NCI-H146 treated with DMSO at 0.1 percent for 48 hours (cell line): ENCODE measurements around the gene IL10.

Experiments
- DNase-seq: peaks from one replicate; lab custom pipeline; 2025; ENCODE audit not compliant: unreplicated experiment; lab: John Stamatoyannopoulos, UW

IL10 gene

DNA sequence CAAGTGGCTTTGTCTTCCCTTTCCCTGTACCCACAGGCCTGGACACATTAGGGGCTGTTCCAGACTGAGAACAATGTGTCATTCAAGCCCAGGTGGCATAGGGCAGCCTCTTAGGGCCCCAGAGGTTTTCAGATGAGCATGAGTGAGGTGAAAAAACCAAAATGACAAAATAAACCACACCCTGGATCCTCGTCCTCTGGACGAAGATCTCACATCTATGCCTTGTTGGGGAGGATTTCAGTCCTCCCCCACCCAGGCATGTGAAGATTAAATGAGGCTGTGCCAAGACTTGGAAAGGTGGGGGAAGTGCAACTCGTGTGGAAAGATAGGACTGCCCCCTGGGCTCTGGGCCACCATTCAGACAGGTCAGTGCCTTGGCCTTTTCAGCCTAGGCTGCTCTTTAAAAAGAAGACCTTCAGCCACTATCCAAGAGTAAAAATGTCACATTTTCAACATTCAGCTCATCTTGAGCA lies 34.5 kb downstream of the IL10 start:
- DNase-seq: no peak

DNA sequence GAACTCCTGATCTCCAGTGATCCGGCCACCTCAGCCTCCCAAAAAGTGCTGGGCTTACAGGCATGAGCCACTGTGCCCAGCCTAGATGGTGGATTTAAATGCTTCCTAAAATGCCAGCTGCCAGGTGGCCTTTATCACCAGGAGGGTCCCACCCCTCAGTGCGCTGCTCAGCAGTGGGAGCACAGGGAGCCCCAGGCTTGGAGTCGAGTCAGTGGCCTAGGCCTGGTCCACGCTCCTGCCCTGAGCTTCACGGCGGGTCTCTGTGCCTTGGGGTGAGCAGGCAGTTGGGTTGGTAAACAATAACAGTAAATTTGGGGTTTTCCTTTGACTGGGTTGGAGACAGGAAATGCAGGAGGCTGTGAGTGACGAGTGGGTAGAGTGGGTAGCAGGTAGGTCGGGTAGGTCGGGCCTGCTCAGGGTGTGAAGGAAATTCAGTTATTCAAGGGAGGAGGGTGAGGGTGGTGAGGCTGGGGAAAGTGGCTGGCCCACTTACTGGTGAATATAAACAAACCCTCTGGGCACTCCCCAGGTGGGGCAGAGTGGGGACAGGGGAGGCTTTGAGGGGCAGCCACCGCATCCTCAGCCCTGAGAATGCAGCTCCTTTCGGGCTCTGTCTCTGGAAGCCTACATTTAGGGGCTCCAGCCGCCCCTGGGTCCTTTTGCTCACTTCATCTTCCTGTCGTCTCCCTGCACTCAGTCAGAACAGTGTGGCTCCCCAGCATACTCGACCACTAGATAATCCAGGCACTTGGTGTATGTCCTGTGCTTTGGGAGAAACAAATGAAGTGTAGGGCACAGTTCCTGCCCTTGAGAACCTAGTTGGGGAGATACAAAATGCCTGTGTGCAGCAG lies 35.2 kb downstream of the IL10 start:
- no peak for DNase-seq

DNA sequence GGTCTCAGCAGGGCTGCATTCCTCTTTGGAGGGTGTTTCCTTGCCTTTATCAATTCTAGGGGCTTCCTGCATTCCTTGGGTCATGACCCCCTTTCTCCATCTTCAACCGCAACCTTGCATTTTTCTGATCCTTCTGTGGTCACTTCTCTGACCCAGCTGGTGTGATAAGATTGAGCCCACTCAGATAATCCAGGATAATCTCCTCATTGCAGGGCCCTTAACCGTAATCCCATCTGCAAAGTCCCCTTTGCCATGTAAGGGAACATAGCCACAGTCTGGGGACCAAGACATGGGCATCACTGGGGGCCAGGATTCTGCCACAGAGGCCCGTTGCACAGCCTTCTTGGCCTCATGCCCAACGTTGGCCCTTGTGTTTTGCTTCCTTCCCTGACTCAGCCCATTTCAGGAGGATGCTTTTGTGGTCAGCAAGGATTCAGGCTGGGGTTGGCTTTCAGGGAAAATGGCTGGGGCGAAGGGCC lies 36.7 kb downstream of the IL10 start:
- no peak for DNase-seq

DNA sequence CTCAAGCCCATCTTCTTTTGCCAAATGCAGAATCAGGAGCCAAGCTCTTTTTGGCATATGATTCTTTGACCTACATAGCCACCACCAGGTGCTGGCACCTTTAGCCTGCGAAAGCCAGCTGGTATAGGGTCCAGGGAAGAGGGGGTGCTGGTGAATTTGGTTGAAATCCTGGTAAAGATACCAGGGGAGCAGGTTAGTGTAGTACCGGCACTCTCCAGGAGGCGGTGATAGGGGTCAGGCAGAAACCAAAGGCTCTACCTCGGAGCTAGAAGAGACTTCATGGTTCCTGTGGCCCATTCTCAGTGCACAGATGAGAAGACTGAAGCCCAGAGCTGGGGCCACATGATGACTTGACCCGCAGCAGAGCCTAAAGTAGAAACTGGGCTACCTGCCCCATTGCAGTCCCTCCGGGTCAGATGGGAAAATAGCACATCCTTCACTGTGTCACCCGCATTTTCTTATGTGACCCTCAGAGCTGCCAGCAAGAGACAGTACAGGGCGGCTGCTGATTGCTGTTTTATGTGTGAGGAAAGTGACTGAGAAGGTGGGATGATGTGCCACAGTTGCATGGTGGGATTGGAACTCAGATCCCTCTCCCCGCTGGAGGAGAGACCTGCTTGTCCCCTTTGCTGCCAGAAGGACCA lies 37.7 kb downstream of the IL10 start:
- no peak for DNase-seq

DNA sequence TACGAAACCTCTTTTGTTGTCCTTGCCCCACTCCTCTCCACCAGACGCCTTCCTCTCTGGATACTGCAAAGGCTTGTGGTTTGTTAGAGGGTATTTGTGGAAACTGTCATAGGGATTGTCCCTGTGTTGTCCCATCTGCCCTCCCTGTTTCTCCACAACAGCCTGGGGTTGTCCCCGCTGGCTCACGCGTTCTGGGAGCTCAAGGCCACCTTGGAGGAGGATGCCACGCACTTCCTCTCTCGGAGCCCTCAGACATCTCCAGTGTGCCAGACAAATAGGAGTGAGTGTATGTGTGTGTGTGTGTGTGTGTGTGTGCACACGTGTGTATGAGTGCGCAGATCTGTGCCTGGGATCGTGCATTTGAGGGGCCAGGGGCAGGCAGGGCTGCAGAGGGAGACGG lies 39.3 kb downstream of the IL10 start:
- DNase-seq: no peak

DNA sequence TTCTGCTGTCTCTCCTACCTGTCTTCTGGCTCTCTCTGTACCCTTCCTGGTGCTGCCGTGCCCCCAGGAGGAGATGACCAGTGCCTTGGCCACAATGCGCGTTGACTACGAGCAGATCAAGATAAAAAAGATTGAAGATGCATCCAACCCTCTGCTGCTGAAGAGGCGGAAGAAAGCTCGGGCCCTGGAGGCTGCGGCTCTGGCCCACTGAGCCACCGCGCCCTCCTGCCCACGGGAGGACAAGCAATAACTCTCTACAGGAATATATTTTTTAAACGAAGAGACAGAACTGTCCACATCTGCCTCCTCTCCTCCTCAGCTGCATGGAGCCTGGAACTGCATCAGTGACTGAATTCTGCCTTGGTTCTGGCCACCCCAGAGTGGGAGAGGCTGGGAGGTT lies 39.8 kb downstream of the IL10 start:
- no peak for DNase-seq

DNA sequence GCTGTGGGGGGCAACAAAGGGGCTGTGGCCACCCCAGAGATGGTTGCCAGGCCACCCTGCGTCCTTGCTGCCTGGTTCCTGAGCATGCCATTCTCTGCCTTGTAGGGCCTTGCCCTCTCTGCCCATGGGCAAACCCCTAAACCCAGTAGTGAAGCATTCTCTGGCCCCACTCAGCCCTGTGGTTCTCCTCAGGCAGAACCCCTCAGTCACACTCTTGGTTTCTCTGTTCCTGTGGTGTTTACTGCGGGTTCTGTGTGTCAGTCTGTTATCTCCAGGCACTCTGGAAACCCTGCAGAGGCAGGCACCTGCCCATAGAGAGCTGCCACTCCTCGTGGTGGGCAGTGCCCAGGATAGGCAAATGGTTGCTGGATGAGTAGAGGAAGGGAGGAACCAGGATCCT lies 42.8 kb downstream of the IL10 start:
- DNase-seq: no peak

DNA sequence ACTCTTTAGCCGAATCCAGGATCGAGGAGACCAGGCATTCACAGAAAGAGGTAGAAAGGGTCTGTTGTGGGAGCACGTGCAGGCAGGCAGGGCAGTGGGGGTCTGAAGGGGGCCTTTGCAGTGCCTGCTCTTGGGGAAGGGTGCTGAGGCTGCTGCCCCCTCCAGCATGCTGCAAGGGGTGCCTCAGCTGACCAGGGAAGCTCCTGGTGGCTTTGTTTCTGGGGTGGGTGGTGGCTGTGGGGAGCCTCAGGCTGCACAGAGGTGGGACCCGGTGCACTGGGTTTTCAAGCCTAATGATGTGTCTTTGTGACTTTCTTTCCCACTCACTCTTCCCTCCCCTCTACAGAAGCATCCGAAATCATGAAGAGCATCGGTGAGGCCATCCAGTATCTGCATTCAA lies 43.2 kb downstream of the IL10 start:
- no peak for DNase-seq

DNA sequence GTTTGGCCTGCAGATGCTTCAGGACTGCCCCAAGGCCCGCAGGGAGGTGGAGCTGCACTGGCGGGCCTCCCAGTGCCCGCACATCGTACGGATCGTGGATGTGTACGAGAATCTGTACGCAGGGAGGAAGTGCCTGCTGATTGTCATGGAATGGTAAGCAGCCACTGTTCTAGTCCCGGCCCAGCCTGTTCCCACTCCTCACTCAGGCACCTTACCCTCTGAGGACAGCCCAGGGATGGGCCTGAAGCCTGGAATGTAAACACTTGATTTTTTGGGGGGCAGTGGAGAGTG lies 43.7 kb downstream of the IL10 start:
- DNase-seq: no peak

DNA sequence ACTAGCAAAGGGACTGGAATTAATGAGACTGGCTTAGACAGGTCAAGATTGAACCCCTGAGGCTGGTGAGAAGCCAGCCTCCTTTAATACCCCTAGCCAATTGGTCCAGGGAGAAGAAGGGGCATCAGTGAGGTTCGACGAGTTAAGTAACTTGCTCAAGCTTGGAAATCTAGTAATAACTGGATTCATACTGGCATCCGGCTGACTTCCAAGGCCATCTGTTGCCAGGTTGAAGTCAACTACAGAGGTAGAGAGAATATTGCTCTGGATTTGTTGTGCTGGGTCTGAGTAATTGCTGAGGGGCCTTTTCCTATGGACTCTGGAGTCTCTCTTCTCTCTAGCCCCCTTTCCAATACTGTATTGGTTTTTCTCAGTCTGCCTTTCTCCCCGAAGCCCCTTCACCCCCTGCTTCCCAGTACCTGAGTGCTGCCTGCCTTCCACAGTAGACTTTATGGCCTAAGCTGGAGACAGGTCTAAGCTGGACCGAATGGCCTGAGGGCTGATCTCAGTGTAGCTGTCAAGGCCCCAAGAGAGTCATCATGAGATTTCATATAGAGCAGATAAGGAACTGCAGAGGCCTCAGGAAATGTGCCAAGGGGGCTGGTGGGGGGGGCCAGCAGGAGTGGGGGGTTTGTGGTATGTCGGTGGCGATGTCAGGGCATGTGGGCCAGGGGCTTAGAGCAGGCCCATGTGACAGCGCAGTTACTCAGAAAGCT lies 44.2 kb downstream of the IL10 start:
- no peak for DNase-seq

DNA sequence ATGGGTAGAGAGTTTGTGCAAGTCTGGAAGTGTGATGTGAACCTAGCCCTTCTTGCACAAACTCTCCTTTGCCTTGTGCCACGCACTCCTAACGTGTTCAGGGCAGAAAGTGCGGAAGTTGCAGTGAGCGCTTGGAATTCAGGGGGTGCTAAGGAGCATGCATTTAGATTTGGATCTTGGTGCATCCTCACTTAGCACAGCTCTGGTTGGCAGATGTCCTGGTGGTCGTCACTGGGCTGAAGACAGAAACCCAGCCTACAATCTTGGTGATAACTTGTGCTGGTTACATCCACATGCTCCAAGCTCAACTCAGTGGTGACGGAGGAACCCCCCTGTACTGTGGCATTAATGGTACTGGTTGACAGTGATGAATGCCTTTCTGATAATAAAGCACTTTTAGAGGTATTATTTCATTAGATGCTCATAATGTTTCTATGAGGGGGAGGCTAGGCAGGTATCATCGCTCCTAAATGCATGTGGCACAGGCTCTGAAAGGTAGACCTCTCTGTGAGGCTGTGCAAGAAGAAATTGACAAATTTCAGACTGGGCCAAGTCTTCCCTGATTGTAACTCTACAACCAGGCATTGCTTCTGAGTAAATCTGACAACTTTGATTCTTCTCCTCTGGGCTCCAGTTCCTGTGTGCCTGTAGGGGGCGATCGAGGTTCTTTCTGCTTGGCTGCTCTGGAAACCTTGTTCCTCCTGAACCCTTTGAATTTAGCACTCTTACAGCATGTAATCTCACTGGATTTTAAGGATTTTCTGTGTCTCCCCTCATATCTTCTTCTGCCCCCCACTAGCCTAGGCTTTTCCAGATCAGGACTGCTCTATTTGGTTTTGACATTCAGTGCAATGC lies 47.0 kb downstream of the IL10 start:
- DNase-seq: peak; percentile 21

DNA sequence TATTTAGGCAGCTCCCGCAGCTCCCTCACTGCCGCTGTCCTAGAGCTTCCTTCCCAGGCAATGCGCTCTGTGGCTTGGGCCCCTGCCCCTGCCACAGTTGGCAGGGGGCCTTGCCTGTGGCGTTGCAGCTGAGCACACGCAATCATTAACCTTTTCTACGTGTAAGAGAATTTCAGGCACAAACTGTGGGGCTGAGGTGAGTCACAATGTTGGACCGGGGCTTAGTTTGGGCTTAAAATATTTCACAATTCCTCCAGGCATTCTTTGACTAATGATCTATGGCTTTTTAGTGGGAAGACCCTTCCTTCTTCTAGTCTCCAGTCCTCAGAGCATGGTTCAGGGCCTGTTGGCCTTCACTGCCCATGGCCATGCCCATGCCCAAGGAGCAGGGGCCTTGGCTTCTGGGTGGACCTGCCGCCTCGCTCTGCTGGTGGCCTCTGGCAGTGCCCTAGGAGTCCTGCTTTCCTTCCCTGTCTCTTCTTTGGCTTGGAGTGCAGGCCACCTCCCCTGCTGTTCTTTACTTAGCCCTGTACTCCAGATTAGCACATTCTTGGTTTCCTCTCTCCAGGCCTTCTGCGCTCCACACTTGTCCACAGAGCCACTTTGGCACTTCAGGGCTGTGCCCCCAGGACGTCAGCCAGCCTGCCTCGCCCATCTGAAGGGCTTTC lies 48.4 kb downstream of the IL10 start:
- no peak for DNase-seq

DNA sequence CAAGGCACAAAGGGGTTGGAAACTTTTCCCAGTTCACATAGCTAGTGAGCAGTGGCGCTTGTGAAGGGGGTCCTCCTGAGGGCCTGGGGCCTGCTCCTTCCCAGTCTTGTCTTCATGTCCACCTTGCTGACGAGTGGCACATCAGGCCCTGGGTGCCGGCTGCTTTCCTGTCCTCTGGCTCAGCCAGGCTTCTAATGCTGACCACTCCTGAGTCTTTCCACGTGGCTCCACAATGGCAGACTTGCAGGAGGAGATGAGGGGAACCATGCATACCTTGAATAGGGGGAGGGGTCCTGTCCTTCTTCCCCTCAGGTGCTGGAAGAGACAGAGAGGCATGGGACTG lies 48.9 kb downstream of the IL10 start:
- DNase-seq: no peak

DNA sequence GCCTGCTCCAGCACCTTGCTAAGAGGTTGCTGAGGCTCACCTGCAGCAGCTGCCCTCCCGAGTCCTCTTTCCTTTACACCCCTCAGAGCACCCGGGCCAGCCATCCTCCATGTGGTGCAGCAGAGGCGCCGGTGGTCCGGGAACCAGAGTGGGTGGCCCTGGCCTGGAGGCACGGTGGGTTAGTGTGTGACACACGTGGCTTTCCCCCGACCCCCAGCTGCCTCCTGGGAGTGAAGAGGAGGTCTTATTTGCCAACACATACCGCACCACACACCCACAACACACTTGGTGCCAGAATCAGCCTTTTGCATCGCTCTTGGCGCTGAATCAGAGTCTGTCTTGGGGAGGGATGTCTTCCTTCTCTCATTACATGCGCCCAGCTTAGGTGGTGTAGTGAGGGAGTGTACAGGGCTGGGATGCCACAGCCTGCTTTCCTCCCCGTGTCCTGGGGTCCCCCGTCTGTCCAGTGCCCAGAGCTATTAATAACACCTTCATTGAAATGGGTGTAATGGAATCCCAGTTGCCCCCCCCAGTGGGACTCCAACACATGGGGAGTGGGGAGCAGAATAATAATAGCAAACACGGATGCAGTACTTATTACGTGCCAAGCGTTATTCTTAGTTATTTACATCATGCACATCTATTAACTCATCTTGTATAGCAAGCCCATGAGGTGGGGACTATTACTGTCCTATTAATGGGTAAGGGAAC lies 49.4 kb downstream of the IL10 start:
- no peak for DNase-seq

DNA sequence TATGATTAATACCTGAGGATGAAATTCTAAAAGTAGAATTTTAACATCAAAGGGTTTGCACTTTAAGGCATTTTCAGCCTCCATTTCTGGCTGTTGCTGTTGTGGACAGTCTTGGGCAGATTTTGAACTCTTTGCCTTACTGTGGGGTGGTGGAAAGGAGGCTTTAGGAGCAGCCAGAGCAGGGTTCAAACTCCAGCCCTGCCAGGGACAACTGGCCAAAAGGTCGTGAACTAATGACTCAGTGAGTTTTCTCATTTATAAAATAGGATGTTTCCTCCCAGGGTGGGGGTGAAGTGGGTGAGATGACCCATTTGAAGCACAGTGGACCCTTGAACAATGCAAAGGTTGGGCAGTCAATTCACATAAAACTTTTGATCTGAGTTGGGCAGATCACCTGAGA lies 50.8 kb downstream of the IL10 start:
- DNase-seq: no peak

DNA sequence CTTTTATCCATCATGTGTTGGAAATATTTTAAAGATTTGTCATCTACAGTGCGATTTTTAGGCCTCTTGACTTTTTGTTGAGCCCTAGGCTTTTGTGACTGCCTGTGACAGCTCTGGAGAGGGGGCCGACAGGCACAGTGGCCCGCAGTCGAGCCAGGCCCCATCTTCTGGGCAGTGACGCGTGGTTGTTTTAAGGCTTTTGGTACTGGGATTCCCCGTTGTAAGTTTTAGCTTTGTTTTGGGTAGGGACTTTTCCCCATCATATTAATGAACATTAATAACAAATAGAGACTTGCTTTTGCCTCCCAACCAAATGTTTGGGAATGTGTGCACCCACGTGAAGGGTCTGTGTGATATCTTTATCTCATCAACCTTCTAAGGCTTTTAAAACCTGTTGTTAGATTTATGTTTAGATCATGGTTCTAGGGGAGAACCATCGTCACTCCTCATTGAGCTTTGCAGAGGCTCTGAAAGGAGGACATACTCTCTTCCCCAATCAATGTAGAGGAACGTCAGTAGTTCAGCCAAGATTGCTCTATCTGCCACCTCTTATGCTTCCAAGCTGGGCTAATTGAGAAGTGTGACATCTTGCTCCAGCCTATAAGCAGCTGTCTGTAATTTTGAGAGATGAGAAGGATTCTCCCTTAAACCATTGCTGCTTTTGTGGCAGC lies 53.0 kb downstream of the IL10 start:
- DNase-seq: no peak

DNA sequence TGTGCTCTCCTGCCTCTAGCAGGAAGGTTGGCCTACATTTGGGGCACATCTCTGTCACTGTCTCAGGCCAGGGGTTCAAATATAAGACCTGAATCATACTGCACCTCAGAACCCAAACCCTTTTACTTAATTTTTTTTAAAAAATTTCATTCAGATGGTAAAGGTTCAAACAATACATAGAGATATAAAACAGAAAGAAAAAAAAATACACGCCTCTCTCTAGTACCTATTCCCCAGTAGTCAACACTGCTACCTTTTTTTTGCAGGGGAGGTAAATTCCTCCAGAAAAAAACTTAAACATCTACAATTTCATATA lies 54.7 kb downstream of the IL10 start:
- no peak for DNase-seq
